Activated CD4-positive, alpha-beta T cell treated with anti-CD3 and anti-CD28 coated beads for 1 hour (primary cell): ENCODE data around the gene PKD1L1.
A peak's percentile ranks its signal among the peaks of the same experiment; 100 is the strongest.
"Not testable (repeated sequence)": the region's sequence is repeated elsewhere in the genome, so short reads cannot be mapped to it uniquely, and the experiment has no call there.

Experiments
- DNase-seq: peaks from one replicate; pipeline ENCODE4 v3.0.0-alpha.2; 2020

PKD1L1 gene, protein sequence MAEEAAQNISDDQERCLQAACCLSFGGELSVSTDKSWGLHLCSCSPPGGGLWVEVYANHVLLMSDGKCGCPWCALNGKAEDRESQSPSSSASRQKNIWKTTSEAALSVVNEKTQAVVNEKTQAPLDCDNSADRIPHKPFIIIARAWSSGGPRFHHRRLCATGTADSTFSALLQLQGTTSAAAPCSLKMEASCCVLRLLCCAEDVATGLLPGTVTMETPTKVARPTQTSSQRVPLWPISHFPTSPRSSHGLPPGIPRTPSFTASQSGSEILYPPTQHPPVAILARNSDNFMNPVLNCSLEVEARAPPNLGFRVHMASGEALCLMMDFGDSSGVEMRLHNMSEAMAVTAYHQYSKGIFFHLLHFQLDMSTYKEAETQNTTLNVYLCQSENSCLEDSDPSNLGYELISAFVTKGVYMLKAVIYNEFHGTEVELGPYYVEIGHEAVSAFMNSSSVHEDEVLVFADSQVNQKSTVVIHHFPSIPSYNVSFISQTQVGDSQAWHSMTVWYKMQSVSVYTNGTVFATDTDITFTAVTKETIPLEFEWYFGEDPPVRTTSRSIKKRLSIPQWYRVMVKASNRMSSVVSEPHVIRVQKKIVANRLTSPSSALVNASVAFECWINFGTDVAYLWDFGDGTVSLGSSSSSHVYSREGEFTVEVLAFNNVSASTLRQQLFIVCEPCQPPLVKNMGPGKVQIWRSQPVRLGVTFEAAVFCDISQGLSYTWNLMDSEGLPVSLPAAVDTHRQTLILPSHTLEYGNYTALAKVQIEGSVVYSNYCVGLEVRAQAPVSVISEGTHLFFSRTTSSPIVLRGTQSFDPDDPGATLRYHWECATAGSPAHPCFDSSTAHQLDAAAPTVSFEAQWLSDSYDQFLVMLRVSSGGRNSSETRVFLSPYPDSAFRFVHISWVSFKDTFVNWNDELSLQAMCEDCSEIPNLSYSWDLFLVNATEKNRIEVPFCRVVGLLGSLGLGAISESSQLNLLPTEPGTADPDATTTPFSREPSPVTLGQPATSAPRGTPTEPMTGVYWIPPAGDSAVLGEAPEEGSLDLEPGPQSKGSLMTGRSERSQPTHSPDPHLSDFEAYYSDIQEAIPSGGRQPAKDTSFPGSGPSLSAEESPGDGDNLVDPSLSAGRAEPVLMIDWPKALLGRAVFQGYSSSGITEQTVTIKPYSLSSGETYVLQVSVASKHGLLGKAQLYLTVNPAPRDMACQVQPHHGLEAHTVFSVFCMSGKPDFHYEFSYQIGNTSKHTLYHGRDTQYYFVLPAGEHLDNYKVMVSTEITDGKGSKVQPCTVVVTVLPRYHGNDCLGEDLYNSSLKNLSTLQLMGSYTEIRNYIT (N-terminal part only)

DNA sequence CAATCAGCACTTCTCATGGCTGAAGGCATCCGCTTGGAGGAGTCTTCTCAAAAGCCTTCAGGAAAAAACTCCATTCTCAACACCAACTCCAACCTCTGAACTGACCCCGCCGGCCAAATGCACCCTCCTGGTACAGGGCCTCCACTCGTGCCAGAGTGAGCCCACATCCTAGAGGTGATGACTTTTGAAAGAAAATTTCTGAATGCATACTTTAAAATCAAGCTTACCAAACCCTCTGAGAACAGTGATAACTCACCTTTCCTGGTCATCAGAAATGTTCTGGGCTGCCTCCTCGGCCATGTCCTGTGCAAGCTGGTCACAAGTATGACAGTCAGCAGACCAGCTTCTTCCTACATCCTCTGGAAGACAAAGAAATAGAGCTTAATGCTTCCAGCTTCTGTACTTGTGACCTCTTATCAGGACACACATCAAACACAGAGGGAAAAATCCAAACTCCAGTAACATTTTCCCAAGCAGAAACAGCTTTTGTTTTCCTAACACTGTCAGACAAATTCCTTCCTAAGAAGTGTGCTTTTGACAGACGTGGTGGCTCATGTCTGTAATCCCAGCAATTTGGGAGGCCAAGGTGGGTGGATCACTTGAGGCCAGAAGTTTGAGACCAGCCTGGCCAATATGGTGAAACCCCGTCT, at the start of gene PKD1L1:
TSS of gene PKD1L1 (minus strand) at position 326 of the 650 bp plus-strand sequence. CDS start at position 300, 26 bp downstream.
- no peak for DNase-seq

DNA sequence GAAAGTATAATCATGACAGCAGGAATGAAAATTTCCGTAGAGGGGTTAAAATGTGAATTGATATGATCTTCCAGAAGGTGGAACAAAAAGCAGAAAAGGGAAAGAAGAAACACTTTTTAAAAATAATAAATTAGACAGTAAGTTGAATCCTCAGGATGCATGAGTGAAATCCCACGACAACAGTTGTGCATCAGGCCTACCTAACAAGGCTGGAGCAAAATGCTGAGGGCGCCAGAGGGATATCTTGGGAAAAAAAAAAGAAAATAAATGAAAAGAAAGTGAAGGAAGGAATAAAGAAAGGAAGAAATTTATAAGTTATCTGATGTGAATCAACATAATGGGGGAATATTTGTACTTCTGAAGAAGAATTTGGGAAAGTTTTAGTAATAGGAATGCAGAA, 44.2 kb upstream of the PKD1L1 start:
- DNase-seq: no peak

DNA sequence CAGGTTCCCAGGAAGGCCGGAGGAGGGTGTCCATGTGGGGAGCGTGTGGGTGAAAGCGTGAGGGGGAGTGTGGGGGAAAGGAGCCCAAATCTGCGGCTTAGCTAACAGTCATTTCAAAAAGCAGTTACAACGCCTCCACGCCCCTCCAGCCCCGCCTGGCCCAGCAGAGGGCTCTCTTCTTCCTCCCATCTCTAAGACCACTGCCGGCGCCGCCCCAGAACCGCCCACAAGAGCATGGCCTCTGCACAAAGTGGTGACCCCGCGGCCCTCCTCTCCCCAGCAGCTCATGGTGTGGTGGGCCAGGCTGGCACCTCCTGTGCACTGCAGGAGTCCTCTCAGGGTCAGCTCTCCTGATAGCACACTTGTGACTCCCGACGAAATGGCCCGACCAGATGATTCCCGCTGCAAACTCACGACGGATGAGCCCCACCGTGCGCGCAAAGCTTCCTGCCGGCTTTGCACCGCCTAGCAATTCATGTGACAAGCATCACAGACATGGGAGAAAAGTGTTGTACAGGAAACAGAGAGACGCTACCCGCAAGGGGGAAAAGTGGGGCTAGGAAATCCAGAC, 43.6 kb upstream of the PKD1L1 start:
- peak; percentile 76 for DNase-seq

DNA sequence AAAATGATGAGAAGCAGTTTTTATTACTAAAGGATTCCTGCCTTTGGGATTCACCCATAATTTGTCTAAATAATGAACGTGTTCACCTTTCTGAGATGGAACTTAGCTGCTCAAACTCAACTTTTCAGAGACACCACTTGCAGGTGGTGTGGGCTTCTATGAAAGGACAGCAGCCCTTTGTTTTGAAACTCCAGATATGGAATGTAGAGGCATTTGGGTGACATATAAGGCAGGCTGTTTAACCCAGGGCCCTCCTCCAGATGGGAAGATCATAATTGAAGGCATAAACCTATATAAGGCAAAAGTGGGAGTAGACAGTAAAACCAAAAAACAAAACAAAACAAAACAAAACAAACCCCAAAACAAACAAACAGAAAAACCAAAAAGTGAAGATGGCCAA, 43.0 kb upstream of the PKD1L1 start:
- DNase-seq: no peak

DNA sequence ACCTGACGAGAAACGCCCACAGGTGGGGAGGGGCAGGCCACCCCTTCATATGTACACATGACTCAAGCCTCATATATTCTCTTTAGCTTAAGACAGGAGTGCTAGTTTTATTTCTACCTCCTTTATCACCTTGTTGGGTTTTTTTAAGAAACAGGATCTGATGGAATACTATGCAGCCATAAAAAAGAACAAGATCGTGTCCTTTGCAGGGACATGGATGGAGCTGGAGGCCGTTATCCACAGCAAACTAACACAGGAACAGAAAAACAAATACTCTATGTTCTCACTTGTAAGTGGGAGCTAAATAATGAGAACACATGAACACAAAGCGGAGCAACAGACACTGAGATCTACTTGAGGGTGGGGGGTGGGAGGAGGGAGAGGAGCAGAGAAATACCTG, 42.3 kb upstream of the PKD1L1 start:
- DNase-seq: no peak

DNA sequence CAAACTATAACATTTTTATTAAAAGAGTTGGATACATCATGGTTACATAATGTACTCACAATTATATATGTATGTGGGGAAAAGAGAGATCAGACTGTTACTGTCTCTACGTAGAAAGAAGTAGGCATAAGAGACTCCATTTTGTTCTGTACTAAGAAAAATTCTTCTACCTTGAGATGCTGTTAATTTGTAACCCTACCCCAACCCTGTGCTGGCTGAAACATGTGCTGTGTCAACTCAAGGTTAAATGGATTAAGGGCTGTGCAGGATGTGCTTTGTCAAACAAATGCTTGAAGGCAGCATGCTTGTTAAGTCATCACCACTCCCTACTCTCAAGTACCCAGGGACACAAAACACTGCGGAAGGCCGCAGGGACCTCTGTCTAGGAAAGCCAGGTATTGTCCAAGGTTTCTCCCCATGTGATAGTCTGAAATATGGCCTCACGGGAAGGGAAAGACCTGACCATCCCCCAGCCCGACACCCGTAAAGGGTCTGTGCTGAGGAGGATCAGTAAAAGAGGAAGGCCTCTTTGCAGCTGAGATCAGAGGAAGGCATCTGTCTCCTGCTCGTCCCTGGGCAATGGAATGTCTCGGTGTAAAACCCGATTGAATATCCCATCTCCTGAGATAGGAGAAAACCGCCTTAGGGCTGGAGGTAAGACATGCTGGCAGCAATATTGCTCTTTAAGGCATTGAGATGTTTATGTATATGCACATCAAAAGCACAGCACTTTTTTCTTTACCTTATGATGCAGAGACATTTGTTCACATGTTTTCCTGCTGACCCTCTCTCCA, 41.5 kb upstream of the PKD1L1 start:
- DNase-seq: not testable (repeated sequence)

DNA sequence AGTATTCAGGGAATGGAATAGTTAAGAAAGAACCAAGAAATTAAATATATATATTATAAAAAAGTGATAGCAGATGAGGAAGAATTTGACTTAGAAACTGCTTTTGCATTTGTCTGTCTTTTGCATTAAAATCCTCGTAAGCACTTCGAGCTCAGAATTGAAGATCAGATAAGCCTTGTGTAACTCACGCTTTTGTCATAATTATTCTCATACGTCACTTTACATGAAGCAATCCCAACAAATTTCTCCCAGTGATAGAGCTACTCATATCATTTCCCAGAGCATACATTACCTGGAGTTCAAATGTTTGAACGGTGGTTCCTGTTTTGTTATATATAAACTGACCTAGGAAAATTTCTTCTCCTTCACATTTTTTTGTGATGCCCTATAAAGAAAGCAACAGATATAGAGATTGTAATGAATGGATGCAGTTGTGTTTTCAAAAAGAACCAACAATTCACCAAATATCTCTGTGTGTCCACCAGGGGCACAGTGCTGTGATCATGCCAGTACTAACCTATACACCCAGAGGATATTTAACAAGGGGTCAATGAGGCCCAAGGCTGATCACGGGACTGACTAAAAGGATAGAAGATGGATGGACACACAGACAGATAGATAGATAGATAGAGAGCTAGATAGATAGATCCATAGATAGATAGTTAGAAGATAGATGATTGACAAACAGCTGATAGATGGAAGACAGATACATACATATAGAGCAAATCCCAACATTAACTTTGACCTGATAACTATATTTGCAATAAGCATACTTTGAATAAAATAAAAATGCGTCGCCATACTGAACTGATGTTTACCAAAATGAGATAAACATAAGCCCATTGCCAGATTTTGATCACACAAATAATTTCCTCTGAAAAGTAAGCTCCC, 40.5 kb upstream of the PKD1L1 start:
- no peak for DNase-seq

DNA sequence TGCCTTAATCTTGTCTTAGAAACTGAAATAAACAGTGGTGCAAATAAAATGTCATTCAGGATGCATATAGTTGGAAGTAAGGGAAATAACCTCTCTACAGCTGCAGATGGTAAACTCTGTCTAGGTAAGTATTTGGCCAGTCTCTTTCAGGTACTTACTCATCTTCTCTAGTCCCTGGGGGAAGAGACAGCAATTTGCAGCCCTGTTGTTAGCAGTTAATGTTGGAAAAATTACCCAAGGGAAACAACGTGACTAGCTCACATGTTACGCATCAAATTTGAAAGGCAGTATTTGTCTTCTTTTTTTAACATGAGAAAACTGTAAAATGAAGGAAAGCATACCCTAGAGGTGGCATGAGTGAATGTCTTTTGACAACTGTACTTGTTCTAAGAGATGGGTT, 34.3 kb upstream of the PKD1L1 start:
- no peak for DNase-seq

DNA sequence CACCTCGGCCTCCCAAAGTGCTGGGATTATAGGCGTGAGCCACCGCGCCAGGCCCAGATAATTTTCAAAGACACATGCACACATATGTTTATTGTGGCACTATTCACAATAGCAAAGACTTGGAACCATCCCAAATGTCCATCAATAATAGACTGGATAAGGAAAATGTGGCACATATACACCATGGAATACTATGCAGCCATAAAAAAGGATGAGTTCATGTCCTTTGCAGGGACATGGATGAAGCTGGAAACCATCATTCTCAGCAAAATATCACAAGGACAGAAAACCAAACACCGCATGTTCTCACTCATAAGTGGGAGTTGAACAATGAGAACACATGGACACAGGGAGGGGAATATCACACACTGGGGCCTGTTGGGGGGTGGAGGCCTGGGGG, 32.4 kb upstream of the PKD1L1 start:
- not testable (repeated sequence) for DNase-seq

DNA sequence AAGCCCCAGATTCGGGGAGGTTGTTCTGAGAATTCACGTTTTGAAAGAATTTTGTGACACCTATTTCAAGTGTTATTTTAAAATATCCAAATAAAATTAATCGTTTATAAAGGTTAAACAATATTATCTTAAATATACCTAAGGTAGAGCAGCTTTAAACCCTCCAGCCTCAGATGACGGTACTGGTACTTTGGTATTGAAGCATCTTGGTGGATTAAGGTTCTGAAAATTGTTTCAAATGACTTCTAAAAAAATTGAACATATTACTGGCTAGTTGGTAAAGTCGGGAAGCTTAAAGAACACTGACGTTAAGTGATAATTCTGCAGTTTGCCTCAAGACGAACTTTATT, 31.5 kb upstream of the PKD1L1 start:
- no peak for DNase-seq

DNA sequence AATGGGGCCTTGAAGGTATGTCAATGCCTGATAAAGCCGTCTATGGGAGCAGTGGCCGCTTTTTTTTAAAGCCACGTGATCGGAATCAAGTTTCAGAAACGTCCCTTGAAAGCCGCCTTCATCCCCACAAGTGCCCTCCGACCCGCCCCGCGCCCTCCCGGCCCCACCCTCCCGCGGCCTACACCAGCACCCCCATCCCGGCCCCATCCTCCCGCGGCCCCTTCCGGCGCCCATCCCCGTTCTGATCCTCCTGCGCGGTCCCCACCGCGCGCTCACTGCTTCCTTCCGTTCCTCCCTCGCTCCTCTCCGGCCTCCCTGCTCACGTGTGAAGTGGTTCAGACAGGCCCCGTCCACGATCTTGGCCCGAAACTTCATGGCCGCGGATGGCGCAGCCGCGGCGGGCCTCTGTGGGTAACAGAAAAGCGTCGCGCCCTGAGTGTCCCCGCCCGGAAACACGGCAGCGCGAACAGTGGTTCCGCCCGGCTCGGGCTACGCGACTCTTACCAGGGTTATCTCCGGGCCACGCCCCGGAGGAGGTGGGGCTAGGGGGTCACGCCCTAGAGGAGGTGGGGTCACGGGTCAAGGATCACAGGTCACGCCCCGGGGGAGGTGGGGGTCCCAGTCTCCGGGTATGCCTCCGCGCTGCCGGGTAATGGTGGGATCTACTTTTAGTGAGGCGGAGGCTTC, 31.0 kb upstream of the PKD1L1 start, which contains the start of gene HUS1:
TSS of gene HUS1 (minus strand) at position 471 of the 687 bp plus-strand sequence. CDS start at position 375, 96 bp downstream.
- peak; percentile 88 for DNase-seq

DNA sequence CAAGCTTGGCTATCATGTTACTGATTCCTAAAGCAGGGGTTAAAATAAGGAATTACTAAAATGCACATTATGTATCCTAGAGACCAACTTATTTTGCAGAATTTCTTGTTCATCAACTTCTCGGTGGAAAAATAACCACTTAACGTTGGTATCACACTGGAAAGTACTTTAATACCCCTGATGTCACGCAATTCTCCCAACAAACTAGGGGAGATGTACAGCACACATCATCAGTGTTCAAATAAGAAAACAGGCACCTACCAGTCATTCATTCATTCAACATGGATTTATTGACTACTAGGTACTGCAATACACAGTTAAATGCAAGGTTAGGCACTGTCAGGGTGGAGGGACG, 30.5 kb upstream of the PKD1L1 start:
- no peak for DNase-seq

DNA sequence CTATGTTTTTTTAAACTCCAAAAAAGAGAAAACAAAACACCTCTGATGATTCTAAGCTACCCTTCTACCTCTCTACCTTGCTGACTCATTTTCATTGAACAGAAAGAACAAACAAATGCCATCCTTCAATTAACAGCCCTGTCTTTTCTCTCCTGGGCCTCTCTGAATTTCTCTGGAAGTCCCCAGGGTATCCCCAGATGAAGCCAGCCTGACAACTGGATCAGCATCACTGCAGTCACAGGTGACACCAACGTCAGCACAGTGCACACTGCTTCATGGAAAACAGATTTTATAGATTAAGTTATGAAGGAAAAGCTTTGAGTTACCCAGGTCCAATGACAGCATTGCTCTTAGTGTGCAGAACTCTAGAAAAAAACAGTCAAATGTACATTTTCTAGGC, 25.5 kb upstream of the PKD1L1 start:
- DNase-seq: no peak

DNA sequence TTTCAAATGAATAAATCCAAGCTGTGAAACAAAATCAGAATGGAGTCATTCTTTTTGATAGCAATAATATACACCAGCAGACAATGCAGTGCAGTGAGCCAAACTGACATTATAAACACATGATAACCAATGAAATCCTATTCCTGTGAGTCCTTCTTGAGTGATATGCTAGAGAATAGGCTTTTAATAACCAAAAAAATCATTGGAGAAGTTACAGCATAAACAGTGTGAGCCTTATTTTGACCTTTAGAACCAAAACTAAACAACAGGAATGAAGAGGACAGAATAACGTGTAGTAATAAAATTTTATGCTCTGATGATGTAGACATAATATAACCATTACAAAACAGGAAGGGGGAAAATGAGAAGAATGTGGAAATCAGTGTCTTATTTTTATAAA, 22.5 kb upstream of the PKD1L1 start:
- DNase-seq: no peak

DNA sequence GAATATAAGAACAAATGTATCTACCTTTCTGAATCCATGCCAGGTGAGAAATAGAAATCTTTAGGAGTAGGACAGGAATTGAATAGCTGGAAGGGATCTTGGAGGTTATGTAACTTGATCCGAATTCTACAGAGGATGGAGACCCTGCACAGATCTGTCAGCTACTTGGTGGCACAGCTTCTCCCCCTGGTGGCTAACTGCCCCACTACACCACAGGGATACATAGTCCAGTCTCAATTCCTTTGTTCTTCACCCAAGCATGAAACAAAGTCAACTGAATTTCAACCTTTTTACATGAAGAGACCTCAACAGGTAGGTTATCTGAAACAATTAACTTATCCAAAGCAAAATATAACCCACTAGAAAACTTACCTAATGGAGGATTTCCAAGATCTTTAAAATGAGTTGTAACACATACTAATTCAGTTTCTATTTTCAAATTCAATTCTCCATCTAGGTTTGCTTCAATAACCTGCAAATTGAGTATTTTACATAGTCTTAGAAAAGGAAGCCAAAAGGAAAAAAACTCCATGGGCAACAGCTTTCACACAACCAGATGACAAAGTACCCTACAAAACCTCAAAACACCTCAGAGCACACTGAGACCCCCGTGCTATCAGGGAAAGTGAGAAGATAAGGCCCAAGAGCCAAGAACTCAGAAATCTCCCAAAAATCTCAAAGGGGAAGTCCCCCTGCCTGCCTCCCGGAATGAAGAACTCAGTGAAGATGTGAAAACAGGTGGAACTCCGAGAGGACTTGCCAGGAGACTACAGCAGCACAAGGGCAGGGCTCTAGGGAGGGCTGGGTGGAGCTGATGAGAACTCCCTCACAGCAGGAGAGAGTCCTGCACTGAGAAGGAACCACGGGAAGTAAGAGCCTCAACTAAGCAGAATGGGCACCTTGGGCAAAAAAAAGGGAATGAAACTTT, 20.8 kb upstream of the PKD1L1 start:
- DNase-seq: no peak

DNA sequence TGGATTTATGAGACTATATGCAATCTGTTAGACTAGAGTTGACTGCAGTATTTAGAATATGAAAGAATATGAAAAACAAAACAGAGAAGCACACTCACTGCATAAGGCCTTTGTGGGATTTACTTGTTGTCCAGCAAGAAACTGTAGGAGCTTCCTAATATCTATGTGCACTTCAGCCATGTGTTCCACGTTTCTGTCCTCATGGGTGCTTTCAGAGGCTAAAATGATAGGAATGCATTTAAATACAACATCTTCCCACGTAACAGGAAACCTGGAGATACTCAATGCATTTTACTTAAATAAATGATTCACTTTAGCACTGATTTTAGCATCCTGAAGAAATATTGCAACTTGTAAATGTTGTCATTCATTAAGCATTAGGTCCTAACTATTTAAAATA, 19.4 kb upstream of the PKD1L1 start:
- DNase-seq: no peak

DNA sequence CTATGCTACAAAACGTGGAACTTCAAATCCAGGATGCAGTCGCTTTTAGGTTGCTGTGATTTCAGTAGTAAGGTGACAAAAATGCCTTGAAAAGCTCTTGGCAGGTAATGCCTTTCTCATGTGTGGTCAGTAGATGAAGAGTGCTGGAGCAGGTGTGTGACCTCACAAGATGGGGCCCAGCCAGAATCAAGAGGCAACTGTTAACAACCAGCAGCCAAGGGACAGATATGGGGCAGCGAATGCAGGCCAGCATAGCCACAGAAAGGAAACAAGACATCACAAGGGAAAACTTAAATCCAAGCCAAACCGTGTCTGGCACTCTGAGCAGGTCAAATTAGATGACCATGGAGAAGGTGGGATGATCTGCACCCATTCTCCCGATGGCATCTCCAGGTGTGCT, 18.9 kb upstream of the PKD1L1 start:
- no peak for DNase-seq

DNA sequence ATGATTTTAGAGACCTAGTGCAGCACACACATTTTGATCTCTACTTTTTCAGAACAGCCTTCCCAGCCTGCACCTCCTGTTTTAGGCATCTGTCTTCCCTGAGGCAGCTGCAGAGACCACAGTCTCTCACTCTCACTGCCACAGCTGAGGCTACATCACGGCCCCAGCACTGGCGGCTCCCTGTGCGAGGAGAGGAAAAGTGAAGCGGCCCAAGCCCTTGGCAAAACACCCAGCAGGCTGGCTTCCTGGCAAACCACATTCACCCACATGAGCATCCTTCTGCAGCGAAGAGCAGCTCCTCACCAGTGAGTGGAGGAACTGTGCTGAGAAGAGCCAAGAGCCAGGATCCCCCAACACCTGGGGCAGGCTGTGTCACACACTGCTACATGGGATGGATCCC, 17.2 kb upstream of the PKD1L1 start:
- DNase-seq: no peak

DNA sequence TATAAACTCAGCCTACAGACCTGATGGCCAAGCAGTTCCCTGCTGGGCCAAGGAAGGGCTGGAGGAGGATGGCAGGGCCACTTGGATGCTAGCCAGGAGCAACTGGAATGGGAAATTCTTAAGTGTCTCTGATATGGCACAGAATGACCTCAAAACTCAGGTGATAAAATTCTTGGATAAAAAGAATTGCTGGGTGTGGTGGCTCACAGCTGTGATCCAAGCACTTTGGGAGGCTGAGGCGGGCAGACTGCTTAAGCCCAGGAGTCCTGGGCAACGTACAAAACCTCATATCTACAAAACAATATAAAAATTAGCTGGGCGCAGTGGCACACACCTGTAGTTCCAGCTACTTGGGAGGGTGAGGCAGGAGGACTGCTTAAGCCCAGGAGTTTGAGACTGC, 14.0 kb upstream of the PKD1L1 start:
- no peak for DNase-seq
